ENCODE results near the gene MMP15.

The MMP15 gene

GRCh38 chr16:57996406-57997175 lies 29.0 kb upstream of the MMP15 start:
- Histone ChIP-seq H2AFZ (ENCODE audit: low read length) (no peak overlapping the region), H3K27me3 (ENCODE audit: insufficient read depth, low read length) (no peaks in the 10 kb centered on the region), H3K9me3 (ENCODE audit: low read length) (no peaks in the 10 kb centered on the region), H3K36me3 (ENCODE audit: insufficient read depth, low read length) (peaks cover 19% of the 10 kb centered on the region), H3K9me2 (ENCODE audit: low read depth, low read length) (no peaks in the 10 kb centered on the region), H3K79me2 (ENCODE audit: insufficient read depth, low read length) (no peaks in the 10 kb centered on the region), H3K27ac (ENCODE audit: low read depth, low read length, poor library complexity, severe bottlenecking) (no peak overlapping the region), H4K20me1 (ENCODE audit: insufficient read depth, low read length) (no peaks in the 10 kb centered on the region), H3K9ac (ENCODE audit: low read length) (no peak overlapping the region), H3K4me1 (ENCODE audit: insufficient read depth, low read length, severe bottlenecking) (peaks cover 12% of the 10 kb centered on the region), H3K4me2 (ENCODE audit: low read length) (no peak overlapping the region), H3F3A (ENCODE audit: insufficient read depth, low read length) (no peaks in the 10 kb centered on the region), H3K4me3 (ENCODE audit: low read depth, low read length, poor library complexity, severe bottlenecking) (no peak overlapping the region)
- TF ChIP-seq CTCF (IDR thresholded peaks at IDR 0.05; ENCODE audit: low read length) = no peak

GRCh38 chr16:57997176-57997527 lies 28.4 kb upstream of the MMP15 start:
- Histone ChIP-seq H3K36me3 (ENCODE audit: insufficient read depth, low read length) (peaks cover 19% of the 10 kb centered on the region), H3K4me3 (ENCODE audit: low read depth, low read length, poor library complexity, severe bottlenecking) (no peak overlapping the region), H3K79me2 (ENCODE audit: insufficient read depth, low read length) (no peaks in the 10 kb centered on the region), H3K9me3 (ENCODE audit: low read length) (no peaks in the 10 kb centered on the region), H3K27ac (ENCODE audit: low read depth, low read length, poor library complexity, severe bottlenecking) (no peak overlapping the region), H2AFZ (ENCODE audit: low read length) (no peak overlapping the region), H3K9me2 (ENCODE audit: low read depth, low read length) (no peaks in the 10 kb centered on the region), H3F3A (ENCODE audit: insufficient read depth, low read length) (no peaks in the 10 kb centered on the region), H3K4me2 (ENCODE audit: low read length) (no peak overlapping the region), H4K20me1 (ENCODE audit: insufficient read depth, low read length) (no peaks in the 10 kb centered on the region), H3K4me1 (ENCODE audit: insufficient read depth, low read length, severe bottlenecking) (peaks cover 18% of the 10 kb centered on the region), H3K9ac (ENCODE audit: low read length) (no peak overlapping the region), H3K27me3 (ENCODE audit: insufficient read depth, low read length) (no peaks in the 10 kb centered on the region)
- TF ChIP-seq EZH2 (IDR thresholded peaks at IDR 0.05; ENCODE audit: borderline replicate concordance, low read length) (no peak), CTCF (IDR thresholded peaks at IDR 0.05; ENCODE audit: low read length) (no peak)

- Histone ChIP-seq H3K36me3 (ENCODE audit: insufficient read depth, low read length) (peaks cover 23% of the 10 kb centered on the region), H3K79me2 (ENCODE audit: insufficient read depth, low read length) (no peaks in the 10 kb centered on the region), H3K27ac (ENCODE audit: low read depth, low read length, poor library complexity, severe bottlenecking) (no peak overlapping the region), H3K9ac (ENCODE audit: low read length) (no peak overlapping the region), H3K4me2 (ENCODE audit: low read length) (no peak overlapping the region), H3K27me3 (ENCODE audit: insufficient read depth, low read length) (no peaks in the 10 kb centered on the region), H3K9me3 (ENCODE audit: low read length) (no peaks in the 10 kb centered on the region), H3K4me3 (ENCODE audit: low read depth, low read length, poor library complexity, severe bottlenecking) (no peak overlapping the region), H3K9me2 (ENCODE audit: low read depth, low read length) (no peaks in the 10 kb centered on the region), H3K4me1 (ENCODE audit: insufficient read depth, low read length, severe bottlenecking) (peaks cover 22% of the 10 kb centered on the region), H2AFZ (ENCODE audit: low read length) (no peak overlapping the region), H4K20me1 (ENCODE audit: insufficient read depth, low read length) (no peaks in the 10 kb centered on the region), H3F3A (ENCODE audit: insufficient read depth, low read length) (no peaks in the 10 kb centered on the region)
- TF ChIP-seq EZH2 (IDR thresholded peaks at IDR 0.05; ENCODE audit: borderline replicate concordance, low read length) = no peak
- TF ChIP-seq CTCF (IDR thresholded peaks at IDR 0.05; ENCODE audit: low read length) = no peak
Observed at GRCh38 chr16:57997528-57998265, 27.9 kb upstream of the MMP15 start.
